HepG2 (cell line): ENCODE measurements around the gene PRKCZ. TPM values are rescaled to one million over a fixed set of nuclear protein-coding genes. Genes with fewer than 3 reads are reported as not detected.

ENCODE experiments used
- ATAC-seq: fragments of 200-7000 bp; cut with Tn5 transposase; 3 replicates; pipeline ENCODE4 v1.9.1; 2020; ENCODE audit warnings: mild to moderate bottlenecking, moderate library complexity
- BruUV-seq: library from RNA; stranded (reverse); fragments of 400-500 nt; replicated peaks from 2 replicates; lab custom pipeline; 2021; lab: Mats Ljungman, UMichigan
- CTCF ChIA-PET: fragments of 300-600 bp; formaldehyde crosslinking; extraction: SDS; loops from one replicate; lab custom pipeline; 2021; ENCODE audit warnings: low total read pairs, inconsistent platforms, low intra/inter-chr PET ratio; lab: Yijun Ruan, JAX
- POLR2A ChIA-PET: fragments of 350-600 bp; sonication (Branson Sonifier 250); formaldehyde crosslinking; loops from one replicate; lab custom pipeline; 2020; ENCODE audit warnings: antibody characterized with exemption, inconsistent platforms; lab: Yijun Ruan, JAX
- DNase-seq: peaks from one replicate; pipeline ENCODE4 v3.0.0-alpha.2; 2015; ENCODE audit warnings: low spot score
- FAIRE-seq: peaks from 3 replicates; lab custom pipeline; 2011; peaks lifted over from hg19 to GRCh38; lab: Jason Lieb, UNC
- H2AFZ ChIP-seq: one replicate; pipeline ENCODE4 v1.6.1; 2011; ENCODE audit warnings: low read length, inconsistent platforms
- H3K27ac ChIP-seq: fragments of 300-600 bp; 3 replicates; pipeline ENCODE4 v1.8.0; 2011; ENCODE audit warnings: mixed run types, mild to moderate bottlenecking, mixed read lengths, low read length, inconsistent platforms; ENCODE audit not compliant: insufficient read depth; ENCODE audit errors: extremely low read length
- H3K27me3 ChIP-seq, 2 experiments: fragments of 200-600 bp in 1 of 2; 2 replicates in 1 of 2; 3 replicates in 1 of 2; pipeline versions ENCODE4 v1.6.0 to v1.8.0; 2011; ENCODE audit warnings: low read length in 2 of 2, mild to moderate bottlenecking in 2 of 2, moderate library complexity in 2 of 2, inconsistent platforms in 1 of 2; ENCODE audit not compliant: insufficient read depth in 2 of 2, control insufficient read depth in 1 of 2
- H3K36me3 ChIP-seq, 2 experiments: fragments of 200-600 bp in 1 of 2; replicated peaks in 1 of 2; 2 replicates in 1 of 2; 3 replicates in 1 of 2; pipeline versions ENCODE4 v1.5.1 to v1.8.0; 2011; ENCODE audit warnings: low read length in 2 of 2, inconsistent platforms in 1 of 2; ENCODE audit not compliant: insufficient read depth in 2 of 2, control insufficient read depth in 1 of 2
- H3K4me1 ChIP-seq: 2 replicates; pipeline ENCODE4 v1.5.1; 2012; ENCODE audit warnings: low read length, inconsistent platforms; ENCODE audit not compliant: insufficient read depth
- H3K4me2 ChIP-seq: 2 replicates; pipeline ENCODE4 v1.6.0; 2011; ENCODE audit warnings: low read depth, low read length, inconsistent platforms
- H3K4me3 ChIP-seq, 3 experiments: fragments of 200-600 bp in 1 of 3; sonication (generic), shearing (Covaris generic) in 1 of 3; replicated peaks in 1 of 3; 2 replicates each; pipeline ENCODE4 v1.5.1; 2011 to 2016; ENCODE audit warnings: low read length in 3 of 3, inconsistent platforms in 2 of 3, low read depth in 2 of 3, mild to moderate bottlenecking in 2 of 3, control low read depth in 1 of 3, mixed read lengths in 1 of 3; ENCODE audit not compliant: insufficient read depth in 1 of 3
- H3K79me2 ChIP-seq: one replicate; pipeline ENCODE4 v1.6.1; 2011; ENCODE audit warnings: low read length, inconsistent platforms; ENCODE audit not compliant: insufficient read depth
- H3K9ac ChIP-seq: 2 replicates; pipeline ENCODE4 v1.6.0; 2011; ENCODE audit warnings: mild to moderate bottlenecking, low read depth, low read length, inconsistent platforms; ENCODE audit not compliant: insufficient read depth
- H3K9me3 ChIP-seq: 2 replicates; pipeline ENCODE4 v1.5.1; 2012; ENCODE audit warnings: mild to moderate bottlenecking, low read length
- H4K20me1 ChIP-seq: 2 replicates; pipeline ENCODE4 v1.6.0; 2011; ENCODE audit warnings: inconsistent platforms, mild to moderate bottlenecking, low read length, moderate library complexity; ENCODE audit not compliant: insufficient read depth
- AGO2 ChIP-seq: fragments of 200-400 bp; formaldehyde crosslinking; optimal IDR thresholded peaks from 2 replicates; pipeline ENCODE3; 2017; ENCODE audit warnings: mild to moderate bottlenecking, low read depth, low read length, moderate library complexity
- AHR ChIP-seq: IDR thresholded peaks from 2 replicates; pipeline ENCODE4 v1.6.1; 2018; ENCODE audit warnings: missing genetic modification reagents, missing compliant biosample characterization
- AKAP8 ChIP-seq: sonication (generic); formaldehyde crosslinking; IDR thresholded peaks from 2 replicates; pipeline ENCODE4 v1.5.1; 2020; ENCODE audit warnings: mild to moderate bottlenecking, missing genetic modification reagents
- DR1 ChIP-seq: sonication (generic); formaldehyde crosslinking; IDR thresholded peaks from 2 replicates; pipeline ENCODE4 v1.8.0; 2021; ENCODE audit warnings: mild to moderate bottlenecking, missing genetic modification reagents, inconsistent platforms
- GATA4 ChIP-seq: sonication (generic); IDR thresholded peaks from 2 replicates; pipeline ENCODE4 v1.6.1; 2016; ENCODE audit warnings: antibody characterized with exemption, low read depth, borderline replicate concordance
- KDM2A ChIP-seq: sonication (generic); formaldehyde crosslinking; IDR thresholded peaks from 2 replicates; pipeline ENCODE4 v1.4.0; 2020; ENCODE audit warnings: low read depth, missing genetic modification reagents, borderline replicate concordance
- KLF11 ChIP-seq: IDR thresholded peaks from 2 replicates; pipeline ENCODE4 v1.6.1; 2016; ENCODE audit warnings: missing compliant biosample characterization
- KLF6 ChIP-seq: IDR thresholded peaks from 2 replicates; pipeline ENCODE4 v1.8.0; 2016; ENCODE audit warnings: missing biosample characterization, missing genetic modification reagents
- XRCC5 ChIP-seq: fragments of 200-400 bp; formaldehyde crosslinking; optimal IDR thresholded peaks from 2 replicates; pipeline ENCODE3; 2017; ENCODE audit warnings: mild to moderate bottlenecking, low read length
- ZBTB1 ChIP-seq: sonication (generic); formaldehyde crosslinking; IDR thresholded peaks from 2 replicates; pipeline ENCODE4 v1.4.0; 2020; ENCODE audit warnings: missing genetic modification reagents, borderline replicate concordance
- ZSCAN31 ChIP-seq: sonication (generic); formaldehyde crosslinking; IDR thresholded peaks from 2 replicates; pipeline ENCODE4 v1.5.0; 2020; ENCODE audit warnings: low read depth, mild to moderate bottlenecking, missing genetic modification reagents
- ZSCAN9 ChIP-seq: IDR thresholded peaks from 2 replicates; pipeline ENCODE4 v1.6.1; 2016; ENCODE audit warnings: borderline replicate concordance
- WGBS: methylation state at CpG from one replicate; pipeline ENCODE4 v1.1.6; 2017; ENCODE audit warnings: low lambda C conversion rate; 5-methylcytosine and 5-hydroxymethylcytosine counted together
- in situ Hi-C: cut with HindIII; loops from 2 replicates; pipeline ENCODE4 v1.10.0; 2017; ENCODE audit warnings: low pct_unique_long_range_greater_than_20kb; ENCODE audit not compliant: extremely low pct_ligation_motif_present
- intact Hi-C: fragments of 100-400 bp; cut with micrococcal nuclease; formaldehyde crosslinking; loops from one replicate; pipeline ENCODE4 v1.10.0; 2022; ENCODE audit not compliant: unreplicated experiment
- polyA plus RNA-seq, 8 experiments: library from polyadenylated mRNA; depleted of rRNA in 3 of 8; stranded (reverse) in 7 of 8; unstranded in 1 of 8; fragments of >200 nt; fragmentation: Illumina TruSeq in 4 of 8; extraction: Trizol in 4 of 8; gene quantifications; 2 replicates each; pipeline versions ENCODE4 v1.2.1 to v1.2.3, GENCODE V29; 2011 to 2016; ENCODE audit warnings: low read depth in 4 of 8, missing spikeins in 1 of 8, mixed read lengths in 1 of 8; ENCODE audit not compliant: insufficient read depth in 1 of 8
- total RNA-seq, 5 experiments: library from RNA; depleted of rRNA; stranded (reverse); fragments of >200 nt; fragmentation: Illumina TruSeq; extraction: Trizol; gene quantifications; 2 replicates each; pipeline ENCODE4 v1.2.3, GENCODE V29; 2016; ENCODE audit warnings: low read depth in 1 of 5
- TF ChIP-seq, protein P1 (sequence below): sonication (generic); formaldehyde crosslinking; IDR thresholded peaks from 2 replicates; pipeline ENCODE4 v1.9.0; 2021; ENCODE audit warnings: missing genetic modification reagents, mild to moderate bottlenecking, borderline replicate concordance
- TF ChIP-seq, protein P2 (sequence below): sonication (generic); formaldehyde crosslinking; IDR thresholded peaks from 2 replicates; pipeline ENCODE4 v1.8.0; 2022; ENCODE audit warnings: mild to moderate bottlenecking, missing genetic modification reagents, borderline replicate concordance
- TF ChIP-seq, protein P3 (sequence below): sonication (generic); formaldehyde crosslinking; IDR thresholded peaks from 2 replicates; pipeline ENCODE4 v1.8.1; 2023; ENCODE audit warnings: missing genetic modification reagents, inconsistent platforms, borderline replicate concordance

The PRKCZ gene
- total and polyA plus RNA-seq, 2 of the 13 experiments (the other 11 are each of a cell fraction or from before 2014, with no cell fraction given), result 34.7 to 85.2 TPM

DNA sequence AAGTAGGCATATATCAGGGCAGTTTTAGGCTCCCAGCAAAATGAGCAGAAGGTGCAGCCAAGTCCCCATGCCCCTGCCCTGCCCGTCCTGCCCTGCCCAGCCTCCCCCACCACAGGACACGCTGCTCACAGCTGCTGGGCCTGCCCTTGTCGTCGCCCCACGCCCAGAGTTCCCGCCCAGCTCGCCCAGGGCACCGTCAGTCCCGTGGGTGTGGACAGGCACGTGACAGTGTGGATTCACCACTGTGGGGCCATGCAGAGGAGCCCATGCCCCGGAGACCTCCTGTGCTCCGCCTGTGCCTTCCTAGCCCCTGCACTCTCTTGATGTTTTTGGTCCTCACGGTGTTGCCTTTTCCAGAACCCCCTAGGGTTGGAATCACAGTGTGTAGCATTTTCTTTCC is 137.4 kb downstream of the PRKCZ start:
- TF ChIP-seq AKAP8 (peak; percentile 25; the same call in 1 of the 2 replicates), KLF6 (no peak), AGO2 (peak; percentile 26), ZSCAN9 (CRISPR knock-in tag) (no peak), GATA4 (no peak), AHR (CRISPR knock-in tag) (no peak), DR1 (CRISPR knock-in tag) (no peak), KDM2A (CRISPR knock-in tag) (peak; percentile 18; the same call in 1 of the 2 replicates), XRCC5 (no peak)
- no peak overlapping the region for H3K4me2 ChIP-seq
- no TSS peak for BruUV-seq
- no peaks in the 10 kb centered on the region for H4K20me1 ChIP-seq
- H3K4me1 ChIP-seq, result peaks cover 33% of the 10 kb centered on the region
- no peaks in the 10 kb centered on the region for H3K9me3 ChIP-seq
- intact Hi-C loops, result no loop called here
- ATAC-seq, result no peak
- peaks cover 15% of the 10 kb centered on the region for H3K79me2 ChIP-seq
- H3K27ac ChIP-seq, result no peak overlapping the region
- H3K36me3 ChIP-seq, result peaks cover 5 to 15% of the 10 kb centered on the region in 2 experiments
- H2AFZ ChIP-seq, result no peak overlapping the region
- in situ Hi-C loops, result loop anchor here (25.0 kb wide), 1 partner anchor 325 kb away; no protein-coding TSS in a partner anchor
- no peaks in the 10 kb centered on the region for H3K27me3 ChIP-seq
- no peak for FAIRE-seq
- CTCF ChIA-PET, result no interaction called here
- POLR2A ChIA-PET, result no interaction called here
- WGBS, result 86% methylated on average over 4 of the region's 13 CpGs
- no peak overlapping the region for H3K9ac ChIP-seq
- H3K4me3 ChIP-seq, result no peak overlapping the region
- DNase-seq, result no peak

DNA sequence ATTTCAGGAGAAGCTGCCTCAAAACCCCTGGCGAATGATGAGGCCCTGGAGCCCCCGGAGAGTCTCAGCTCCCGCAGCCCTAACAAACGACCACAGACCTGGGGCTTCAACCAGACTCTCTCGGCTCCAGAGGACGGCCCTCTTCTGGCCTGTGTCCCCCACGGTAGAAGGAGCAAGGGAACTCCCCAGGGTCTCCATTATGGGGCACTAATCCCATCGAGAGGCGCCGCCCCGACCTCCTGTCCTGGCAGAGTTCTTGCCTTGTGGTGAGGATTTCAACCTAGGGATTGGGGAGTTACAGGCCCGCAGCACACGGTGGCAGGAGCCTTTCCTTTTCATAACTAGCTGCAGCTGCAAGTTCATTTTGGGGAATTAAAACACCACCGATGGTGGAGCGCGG is 138.1 kb downstream of the PRKCZ start:
- Histone ChIP-seq H3K79me2 (peaks cover 22% of the 10 kb centered on the region), H3K36me3 (peaks cover 5 to 15% of the 10 kb centered on the region in 2 experiments), H3K4me3 (no peak overlapping the region), H2AFZ (no peak overlapping the region), H3K27me3 (no peaks in the 10 kb centered on the region), H3K4me1 (peaks cover 40% of the 10 kb centered on the region), H4K20me1 (no peaks in the 10 kb centered on the region), H3K4me2 (no peak overlapping the region), H3K27ac (no peak overlapping the region), H3K9me3 (no peaks in the 10 kb centered on the region), H3K9ac (no peak overlapping the region)
- FAIRE-seq, result no peak
- ChIA-PET POLR2A (interaction anchor here (2.0 kb wide), 1 partner anchor 19 kb away, joined by 11 read pairs; no protein-coding TSS in a partner anchor), CTCF (no interaction called here)
- 97% methylated on average over 12 of the region's 16 CpGs for WGBS
- ATAC-seq, result no peak
- in situ Hi-C loops (loop anchor here (25.0 kb wide), 1 partner anchor 324 kb away; no protein-coding TSS in a partner anchor), intact Hi-C loops (no loop called here)
- no TSS peak for BruUV-seq
- DNase-seq, result no peak
- TF ChIP-seq KLF11 (CRISPR knock-in tag) (no peak), ZBTB1 (CRISPR knock-in tag) (no peak), ZSCAN31 (no peak)
- TF ChIP-seq, protein P1, sequence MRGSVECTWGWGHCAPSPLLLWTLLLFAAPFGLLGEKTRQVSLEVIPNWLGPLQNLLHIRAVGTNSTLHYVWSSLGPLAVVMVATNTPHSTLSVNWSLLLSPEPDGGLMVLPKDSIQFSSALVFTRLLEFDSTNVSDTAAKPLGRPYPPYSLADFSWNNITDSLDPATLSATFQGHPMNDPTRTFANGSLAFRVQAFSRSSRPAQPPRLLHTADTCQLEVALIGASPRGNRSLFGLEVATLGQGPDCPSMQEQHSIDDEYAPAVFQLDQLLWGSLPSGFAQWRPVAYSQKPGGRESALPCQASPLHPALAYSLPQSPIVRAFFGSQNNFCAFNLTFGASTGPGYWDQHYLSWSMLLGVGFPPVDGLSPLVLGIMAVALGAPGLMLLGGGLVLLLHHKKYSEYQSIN (CRISPR knock-in tag), result no peak
- TF ChIP-seq, protein P2, sequence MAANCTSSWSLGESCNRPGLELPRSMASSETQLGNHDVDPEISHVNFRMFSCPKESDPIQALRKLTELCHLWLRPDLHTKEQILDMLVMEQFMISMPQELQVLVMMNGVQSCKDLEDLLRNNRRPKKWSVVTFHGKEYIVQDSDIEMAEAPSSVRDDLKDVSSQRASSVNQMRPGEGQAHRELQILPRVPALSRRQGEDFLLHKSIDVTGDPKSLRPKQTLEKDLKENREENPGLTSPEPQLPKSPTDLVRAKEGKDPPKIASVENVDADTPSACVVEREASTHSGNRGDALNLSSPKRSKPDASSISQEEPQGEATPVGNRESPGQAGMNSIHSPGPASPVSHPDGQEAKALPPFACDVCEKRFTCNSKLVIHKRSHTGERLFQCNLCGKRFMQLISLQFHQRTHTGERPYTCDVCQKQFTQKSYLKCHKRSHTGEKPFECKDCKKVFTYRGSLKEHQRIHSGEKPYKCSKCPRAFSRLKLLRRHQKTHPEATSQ, result no peak
- TF ChIP-seq, protein P3, sequence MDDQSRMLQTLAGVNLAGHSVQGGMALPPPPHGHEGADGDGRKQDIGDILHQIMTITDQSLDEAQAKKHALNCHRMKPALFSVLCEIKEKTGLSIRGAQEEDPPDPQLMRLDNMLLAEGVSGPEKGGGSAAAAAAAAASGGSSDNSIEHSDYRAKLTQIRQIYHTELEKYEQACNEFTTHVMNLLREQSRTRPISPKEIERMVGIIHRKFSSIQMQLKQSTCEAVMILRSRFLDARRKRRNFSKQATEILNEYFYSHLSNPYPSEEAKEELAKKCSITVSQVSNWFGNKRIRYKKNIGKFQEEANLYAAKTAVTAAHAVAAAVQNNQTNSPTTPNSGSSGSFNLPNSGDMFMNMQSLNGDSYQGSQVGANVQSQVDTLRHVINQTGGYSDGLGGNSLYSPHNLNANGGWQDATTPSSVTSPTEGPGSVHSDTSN (CRISPR knock-in tag), result no peak
